ENCODE measurements around the gene TRAF4.

Gene TRAF4

GRCh38 chr17:28710861-28711722 lies 32.7 kb upstream of the TRAF4 start:
- TF ChIP-seq CTCF (IDR thresholded peaks at IDR 0.05; ENCODE audit: low read depth, low read length, missing control alignments), result no peak
- peak overlapping the region; percentile 44 for H3K4me3 ChIP-seq (replicated peaks; ENCODE audit: low read depth, low read length)
- DNase-seq (ENCODE audit: extremely low read depth, low read depth), result no peak

GRCh38 chr17:28711723-28712031 lies 32.1 kb upstream of the TRAF4 start, which contains the start of gene PROCA1:
Gene PROCA1 (minus strand): TSS chr17:28711888. CDS start chr17:28711660, 228 bp downstream.
- H3K4me3 ChIP-seq (replicated peaks; ENCODE audit: low read depth, low read length), result peak within 1 kb of the TSS; percentile 44
- DNase-seq (ENCODE audit: extremely low read depth, low read depth), result no peak

GRCh38 chr17:28712032-28712704 lies 31.6 kb upstream of the TRAF4 start:
- TF ChIP-seq CTCF (IDR thresholded peaks at IDR 0.05; ENCODE audit: low read depth, low read length, missing control alignments), result no peak
- peak overlapping the region; percentile 44 for H3K4me3 ChIP-seq (replicated peaks; ENCODE audit: low read depth, low read length)
- no peak for DNase-seq (ENCODE audit: extremely low read depth, low read depth)

More at GRCh38 chr17:28711723-28712031, 32.1 kb upstream of the TRAF4 start, which contains the start of gene PROCA1:
- TF ChIP-seq CTCF (IDR thresholded peaks at IDR 0.05; ENCODE audit: low read depth, low read length, missing control alignments), result no peak

- TF ChIP-seq CTCF (IDR thresholded peaks at IDR 0.05; ENCODE audit: low read depth, low read length, missing control alignments), result no peak
- no peak overlapping the region for H3K4me3 ChIP-seq (replicated peaks; ENCODE audit: low read depth, low read length)
- no peak for DNase-seq (ENCODE audit: extremely low read depth, low read depth)
These were observed 31.0 kb upstream of the TRAF4 start for GRCh38 chr17:28712705-28713415.

- no peak overlapping the region for H3K4me3 ChIP-seq (replicated peaks; ENCODE audit: low read depth, low read length)
- TF ChIP-seq CTCF (IDR thresholded peaks at IDR 0.05; ENCODE audit: low read depth, low read length, missing control alignments), result no peak
- DNase-seq (ENCODE audit: extremely low read depth, low read depth), result no peak
These were observed 29.5 kb upstream of the TRAF4 start for GRCh38 chr17:28714281-28714680.

GRCh38 chr17:28715217-28715616 lies 28.6 kb upstream of the TRAF4 start:
- peak overlapping the region; percentile 99 for H3K4me3 ChIP-seq (replicated peaks; ENCODE audit: low read depth, low read length)
- no peak for DNase-seq (ENCODE audit: extremely low read depth, low read depth)

More at GRCh38 chr17:28715217-28715616, 28.6 kb upstream of the TRAF4 start:
- TF ChIP-seq CTCF (IDR thresholded peaks at IDR 0.05; ENCODE audit: low read depth, low read length, missing control alignments), result no peak

All from HFF-Myc (cell line).